Upper lobe of right lung (tissue), 1 donor: ENCODE data around the gene CDK18. TPM values are rescaled to one million over a fixed set of nuclear protein-coding genes. Genes with fewer than 3 reads are reported as not detected.

Experiments
- ATAC-seq: fragments of 200-7000 bp; cut with Tn5 transposase; one replicate; pipeline ENCODE4 v1.9.1; 2020; ENCODE audit warnings: mild to moderate bottlenecking, moderate library complexity
- DNase-seq: peaks from one replicate; pipeline ENCODE4 v3.0.0-alpha.2; 2020
- H3K27ac ChIP-seq: fragments of 200-600 bp; one replicate; pipeline ENCODE4 v1.8.0; 2022
- H3K27me3 ChIP-seq: fragments of 200-600 bp; one replicate; pipeline ENCODE4 v1.8.0; 2022; ENCODE audit warnings: mild to moderate bottlenecking
- H3K36me3 ChIP-seq: fragments of 200-600 bp; one replicate; pipeline ENCODE4 v1.8.0; 2022
- H3K4me1 ChIP-seq: fragments of 200-600 bp; one replicate; pipeline ENCODE4 v1.8.0; 2022
- H3K4me3 ChIP-seq: fragments of 200-600 bp; one replicate; pipeline ENCODE4 v1.8.0; 2022; ENCODE audit warnings: mild to moderate bottlenecking
- H3K9me3 ChIP-seq: fragments of 200-600 bp; one replicate; pipeline ENCODE4 v1.8.0; 2022
- intact Hi-C: fragments of 100-400 bp; cut with DNase I; formaldehyde crosslinking; loops from one replicate; pipeline ENCODE4 v1.11.0; 2022
- total RNA-seq: library from RNA; stranded (reverse); fragmentation: NEBNext Ultra II Directional; extraction: Animal tissue kit (Norgen Biotek cat#: 25700); gene quantifications from one replicate; pipeline ENCODE4 v1.2.1, GENCODE V29; 2021
- TF ChIP-seq, protein P1 (sequence below): fragments of 200-600 bp; IDR thresholded peaks from one replicate; pipeline ENCODE4 v1.8.0; 2022; ENCODE audit warnings: antibody characterized with exemption
- donor health status: DM: no; HTN: yes; CAD: no; lungs with severe emphysema.

The CDK18 gene
- total RNA-seq, 1 donor from 2014 or later = 31.6 TPM

DNA sequence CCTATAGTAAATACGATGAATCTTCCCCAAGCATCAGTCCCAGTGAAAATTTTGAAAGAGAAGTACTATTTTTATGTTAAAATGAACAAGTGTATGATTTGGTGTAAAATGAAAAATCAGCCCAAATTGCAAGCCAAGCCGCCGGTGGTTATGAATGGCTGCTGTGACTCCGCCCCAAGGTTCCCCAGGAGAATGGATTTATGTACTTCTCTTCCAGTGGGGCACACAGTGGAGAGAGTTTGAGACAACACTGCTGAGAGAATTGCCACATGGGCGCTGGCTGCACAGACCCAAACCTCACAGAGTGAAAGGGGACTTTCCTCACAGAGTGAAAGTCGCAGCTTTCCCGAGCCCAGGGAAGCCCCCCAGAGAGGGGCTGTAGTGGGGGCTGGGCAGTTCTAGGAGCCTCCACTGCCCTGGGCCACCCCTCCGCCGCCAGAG, 24.0 kb downstream of the CDK18 start:
- Histone ChIP-seq H3K36me3 (peaks cover 16% of the 10 kb centered on the region), H3K9me3 (no peaks in the 10 kb centered on the region), H3K4me3 (no peak overlapping the region), H3K4me1 (no peaks in the 10 kb centered on the region), H3K27me3 (no peaks in the 10 kb centered on the region), H3K27ac (no peak overlapping the region)
- TF ChIP-seq, protein P1, sequence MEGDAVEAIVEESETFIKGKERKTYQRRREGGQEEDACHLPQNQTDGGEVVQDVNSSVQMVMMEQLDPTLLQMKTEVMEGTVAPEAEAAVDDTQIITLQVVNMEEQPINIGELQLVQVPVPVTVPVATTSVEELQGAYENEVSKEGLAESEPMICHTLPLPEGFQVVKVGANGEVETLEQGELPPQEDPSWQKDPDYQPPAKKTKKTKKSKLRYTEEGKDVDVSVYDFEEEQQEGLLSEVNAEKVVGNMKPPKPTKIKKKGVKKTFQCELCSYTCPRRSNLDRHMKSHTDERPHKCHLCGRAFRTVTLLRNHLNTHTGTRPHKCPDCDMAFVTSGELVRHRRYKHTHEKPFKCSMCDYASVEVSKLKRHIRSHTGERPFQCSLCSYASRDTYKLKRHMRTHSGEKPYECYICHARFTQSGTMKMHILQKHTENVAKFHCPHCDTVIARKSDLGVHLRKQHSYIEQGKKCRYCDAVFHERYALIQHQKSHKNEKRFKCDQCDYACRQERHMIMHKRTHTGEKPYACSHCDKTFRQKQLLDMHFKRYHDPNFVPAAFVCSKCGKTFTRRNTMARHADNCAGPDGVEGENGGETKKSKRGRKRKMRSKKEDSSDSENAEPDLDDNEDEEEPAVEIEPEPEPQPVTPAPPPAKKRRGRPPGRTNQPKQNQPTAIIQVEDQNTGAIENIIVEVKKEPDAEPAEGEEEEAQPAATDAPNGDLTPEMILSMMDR = no peak
- ATAC-seq (no peak), DNase-seq (no peak)
- intact Hi-C loops = loop anchor here (10.0 kb wide), 1 partner anchor 184 kb away; no protein-coding TSS in a partner anchor

DNA sequence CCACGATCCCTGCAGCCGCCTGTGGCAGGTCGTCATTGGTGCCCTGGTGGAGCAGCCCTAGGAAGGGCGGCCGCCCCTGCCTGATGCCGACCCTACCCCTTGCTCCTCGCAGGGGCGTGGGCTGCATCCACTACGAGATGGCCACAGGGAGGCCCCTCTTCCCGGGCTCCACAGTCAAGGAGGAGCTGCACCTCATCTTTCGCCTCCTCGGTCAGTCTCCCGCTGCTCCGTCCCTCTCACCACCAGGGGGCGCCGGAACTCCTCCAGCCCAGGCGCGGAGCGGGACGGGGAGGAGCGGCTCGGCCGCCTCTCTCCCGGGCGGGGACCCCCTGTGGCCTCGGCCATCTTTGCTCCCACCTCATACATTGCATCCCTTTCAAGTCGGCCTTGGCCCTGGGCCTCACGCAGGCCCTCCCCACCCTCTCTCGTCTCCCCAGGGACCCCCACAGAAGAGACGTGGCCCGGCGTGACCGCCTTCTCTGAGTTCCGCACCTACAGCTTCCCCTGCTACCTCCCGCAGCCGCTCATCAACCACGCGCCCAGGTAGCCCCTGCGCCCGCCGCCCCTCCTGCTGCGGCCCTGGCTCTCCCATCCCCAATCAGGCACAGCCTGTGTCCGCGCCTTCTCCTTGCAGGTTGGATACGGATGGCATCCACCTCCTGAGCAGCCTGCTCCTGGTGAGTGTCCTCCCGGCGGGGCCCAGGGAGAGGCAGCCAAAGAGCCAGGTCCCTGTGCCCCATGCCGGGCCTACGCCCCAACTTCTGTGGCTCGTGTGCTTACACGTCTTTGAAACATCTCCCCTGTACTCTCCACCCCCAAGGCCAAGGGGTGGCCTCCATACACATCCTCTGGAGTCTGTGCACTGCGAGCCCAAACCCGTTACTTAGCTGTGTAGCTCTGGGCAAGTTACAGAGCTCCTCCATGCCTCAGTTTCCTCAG, 24.7 kb downstream of the CDK18 start:
- H3K36me3 ChIP-seq = peaks cover 16% of the 10 kb centered on the region
- intact Hi-C loops = loop anchor here (10.0 kb wide), 1 partner anchor 184 kb away; no protein-coding TSS in a partner anchor
- TF ChIP-seq, protein P1 = peak; percentile 95
- H3K4me3 ChIP-seq = peak overlapping the region; percentile 40
- H3K9me3 ChIP-seq = no peaks in the 10 kb centered on the region
- H3K27ac ChIP-seq = no peak overlapping the region
- peak; percentile 89 for DNase-seq
- H3K27me3 ChIP-seq = no peaks in the 10 kb centered on the region
- H3K4me1 ChIP-seq = no peaks in the 10 kb centered on the region
- ATAC-seq = peak; percentile 82

DNA sequence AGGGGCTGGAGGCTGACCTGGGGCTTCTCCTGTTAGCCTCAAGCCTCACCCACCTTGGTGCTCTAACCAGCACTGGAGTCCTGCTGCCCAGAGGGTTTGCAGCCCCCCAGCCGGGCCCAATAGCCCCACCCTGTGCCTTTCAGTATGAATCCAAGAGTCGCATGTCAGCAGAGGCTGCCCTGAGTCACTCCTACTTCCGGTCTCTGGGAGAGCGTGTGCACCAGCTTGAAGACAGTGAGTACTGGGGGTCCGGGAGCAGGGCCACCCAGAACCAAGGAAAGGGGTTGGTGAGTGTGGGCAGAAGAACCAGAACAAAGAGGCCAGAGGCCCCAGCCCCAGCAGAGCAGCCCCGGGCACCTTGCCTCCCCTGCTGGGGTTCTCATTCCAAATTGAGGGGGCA, 25.6 kb downstream of the CDK18 start:
- Histone ChIP-seq H3K27me3 (no peaks in the 10 kb centered on the region), H3K4me1 (no peaks in the 10 kb centered on the region), H3K4me3 (no peak overlapping the region), H3K36me3 (peaks cover 16% of the 10 kb centered on the region), H3K9me3 (no peaks in the 10 kb centered on the region), H3K27ac (no peak overlapping the region)
- intact Hi-C loops = loop anchor here (5.0 kb wide), 1 partner anchor 132 kb away; no protein-coding TSS in a partner anchor
- DNase-seq (no peak), ATAC-seq (no peak)
- TF ChIP-seq, protein P1 = no peak

DNA sequence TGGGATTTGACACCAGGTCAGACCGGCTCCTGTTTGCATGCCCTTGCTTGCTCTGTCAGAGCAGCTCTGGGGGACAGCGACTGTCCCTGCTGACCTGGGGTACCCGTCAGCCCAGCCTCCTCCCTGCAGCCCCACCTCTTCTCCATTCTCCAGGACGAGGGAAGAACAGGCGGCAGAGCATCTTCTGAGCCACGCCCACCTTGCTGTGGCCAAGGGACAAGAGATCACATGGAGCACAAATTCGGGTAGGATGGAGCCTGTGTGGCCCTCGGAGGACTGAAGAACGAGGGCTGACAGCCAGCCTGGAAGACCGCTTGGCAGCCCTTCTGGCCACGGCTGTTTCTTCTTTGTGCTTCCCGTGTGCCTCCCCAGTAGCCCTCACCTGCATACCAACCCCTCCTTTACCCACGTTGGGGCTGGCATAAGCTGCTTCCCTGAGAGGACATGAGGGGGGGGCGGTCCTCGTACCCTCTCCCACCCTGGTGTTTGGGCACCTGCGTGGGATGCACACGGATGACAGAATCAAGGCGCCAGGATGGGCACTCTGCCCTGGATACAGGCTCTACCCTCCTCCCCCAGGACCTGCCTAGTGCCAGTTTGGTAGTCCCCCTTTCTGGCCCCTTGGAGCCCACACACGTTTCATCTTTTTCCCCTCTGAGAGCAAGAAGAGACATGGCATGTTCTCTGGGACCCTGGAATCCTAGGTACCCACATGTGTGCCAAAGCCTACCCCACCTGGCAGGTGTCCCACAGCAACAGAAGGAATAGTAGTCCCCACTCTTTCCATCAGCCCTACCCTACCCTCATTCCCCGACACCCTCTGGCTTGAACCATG, 26.9 kb downstream of the CDK18 start:
- Histone ChIP-seq H3K4me3 (no peak overlapping the region), H3K36me3 (peaks cover 16% of the 10 kb centered on the region), H3K9me3 (no peaks in the 10 kb centered on the region), H3K27ac (no peak overlapping the region), H3K27me3 (no peaks in the 10 kb centered on the region), H3K4me1 (no peaks in the 10 kb centered on the region)
- TF ChIP-seq, protein P1 = no peak
- DNase-seq = no peak
- intact Hi-C loops = loop anchor here (5.0 kb wide), 1 partner anchor 131 kb away; no protein-coding TSS in a partner anchor
- no peak for ATAC-seq

DNA sequence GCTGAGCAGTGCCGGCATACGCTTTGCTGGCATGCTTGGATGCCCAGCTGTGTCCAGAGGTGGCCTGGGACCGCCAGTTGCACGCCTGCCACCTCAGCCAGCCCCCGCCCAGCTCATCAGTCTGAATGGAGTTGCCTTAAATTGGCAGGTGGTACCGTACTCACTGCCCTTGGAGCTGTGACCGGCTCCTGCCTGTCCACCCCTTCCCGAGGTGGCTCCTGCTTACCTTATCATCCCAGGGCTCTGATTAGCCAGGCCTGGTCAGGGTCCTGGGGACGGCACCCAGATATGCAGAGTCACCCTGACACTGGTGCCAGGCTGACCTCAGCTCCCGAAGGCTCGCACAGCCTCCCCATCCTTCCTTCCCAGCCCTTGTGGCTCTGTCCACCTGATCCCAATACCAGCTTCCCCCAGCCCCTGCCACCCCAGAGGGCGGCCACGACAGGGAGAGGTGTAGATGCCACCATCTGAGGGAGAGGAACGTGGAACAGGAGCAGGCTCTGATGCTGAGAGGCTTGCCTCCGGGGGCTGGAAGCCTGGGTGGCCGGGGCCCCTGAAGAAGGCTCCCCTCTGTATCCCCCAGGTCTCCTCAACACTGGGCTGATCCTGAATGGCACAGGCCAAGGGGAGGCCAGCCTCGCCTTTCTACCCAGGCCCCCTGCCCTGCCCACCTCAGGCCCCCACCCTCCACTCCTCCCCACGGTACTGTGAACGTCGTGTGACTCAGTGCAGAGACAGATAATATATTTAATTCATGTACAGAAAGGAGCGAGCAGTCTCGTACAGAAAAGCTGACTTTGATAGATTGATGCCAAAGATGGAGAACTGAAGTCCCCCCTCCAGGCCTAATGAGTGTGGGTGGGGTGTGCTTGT, 27.8 kb downstream of the CDK18 start:
- Histone ChIP-seq H3K9me3 (no peaks in the 10 kb centered on the region), H3K36me3 (peaks cover 16% of the 10 kb centered on the region), H3K4me3 (no peak overlapping the region), H3K4me1 (no peaks in the 10 kb centered on the region), H3K27me3 (no peaks in the 10 kb centered on the region), H3K27ac (no peak overlapping the region)
- TF ChIP-seq, protein P1 = no peak
- DNase-seq (peak; percentile 55), ATAC-seq (no peak)
- intact Hi-C loops = loop anchor here (5.0 kb wide), 1 partner anchor 130 kb away; no protein-coding TSS in a partner anchor
